Spleen (tissue), 7 donors: ENCODE data around the gene MZT2B.
"Not testable (repeated sequence)": the region's sequence is repeated elsewhere in the genome, so short reads cannot be mapped to it uniquely, and the experiment has no call there.

Source experiments
- POLR2A ChIP-seq, 3 donors: fragments of 450-650 bp; IDR thresholded peaks; one replicate each; pipeline ENCODE4 v1.5.1; 2017; ENCODE audit warnings: antibody characterized with exemption in 3 of 3, mild to moderate bottlenecking in 1 of 3
- TF ChIP-seq, protein P1 (sequence below), 11 experiments: fragments of 200-600 bp in 7 of 11; fragments of 450-650 bp in 4 of 11; sonication (generic) in 4 of 11; IDR thresholded peaks in 8 of 11; conservative IDR thresholded peaks in 3 of 11; 1 replicate in 7 of 11; 2 replicates in 4 of 11; pipeline versions ENCODE4 v1.4.0 to v1.8.0; 2016 to 2021; ENCODE audit warnings: antibody characterized with exemption in 11 of 11, inconsistent platforms in 4 of 11, mild to moderate bottlenecking in 1 of 11
- donor health status: DM: no; HTN: no; CAD: no; lungs with moderate emphysema.
- donor health status: DM: no; HTN: no; CAD: no.
- donor health status: DM: no; HTN: no; CAD: no.

DNA sequence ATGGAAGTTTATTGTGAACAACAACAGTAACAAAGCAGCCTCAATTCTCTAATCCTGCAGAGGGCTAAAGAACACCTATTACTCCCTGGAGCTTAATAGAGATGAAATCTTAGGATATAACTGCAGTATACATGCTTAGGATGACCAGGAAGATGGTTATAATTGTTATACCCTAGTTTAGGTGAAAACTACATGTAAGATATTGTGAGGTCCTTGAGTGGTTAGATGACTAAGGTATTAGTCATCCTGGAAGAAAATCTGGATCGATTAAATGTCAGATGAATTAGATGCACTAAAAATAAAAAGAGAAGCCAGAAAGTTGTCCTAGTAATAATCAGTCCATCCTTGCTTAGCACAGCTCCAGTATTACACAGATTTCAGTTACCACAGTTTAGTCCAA is 38.4 kb downstream of the MZT2B start:
- TF ChIP-seq, protein P1, sequence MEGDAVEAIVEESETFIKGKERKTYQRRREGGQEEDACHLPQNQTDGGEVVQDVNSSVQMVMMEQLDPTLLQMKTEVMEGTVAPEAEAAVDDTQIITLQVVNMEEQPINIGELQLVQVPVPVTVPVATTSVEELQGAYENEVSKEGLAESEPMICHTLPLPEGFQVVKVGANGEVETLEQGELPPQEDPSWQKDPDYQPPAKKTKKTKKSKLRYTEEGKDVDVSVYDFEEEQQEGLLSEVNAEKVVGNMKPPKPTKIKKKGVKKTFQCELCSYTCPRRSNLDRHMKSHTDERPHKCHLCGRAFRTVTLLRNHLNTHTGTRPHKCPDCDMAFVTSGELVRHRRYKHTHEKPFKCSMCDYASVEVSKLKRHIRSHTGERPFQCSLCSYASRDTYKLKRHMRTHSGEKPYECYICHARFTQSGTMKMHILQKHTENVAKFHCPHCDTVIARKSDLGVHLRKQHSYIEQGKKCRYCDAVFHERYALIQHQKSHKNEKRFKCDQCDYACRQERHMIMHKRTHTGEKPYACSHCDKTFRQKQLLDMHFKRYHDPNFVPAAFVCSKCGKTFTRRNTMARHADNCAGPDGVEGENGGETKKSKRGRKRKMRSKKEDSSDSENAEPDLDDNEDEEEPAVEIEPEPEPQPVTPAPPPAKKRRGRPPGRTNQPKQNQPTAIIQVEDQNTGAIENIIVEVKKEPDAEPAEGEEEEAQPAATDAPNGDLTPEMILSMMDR (IDR thresholded peaks at IDR 0.05 in 8 of 11, conservative IDR thresholded peaks at IDR 0.05 in 3 of 11): not testable (repeated sequence)
- TF ChIP-seq POLR2A (IDR thresholded peaks at IDR 0.05): not testable (repeated sequence)
